ENCODE results near the gene ATP4B.
A peak's percentile ranks its signal among the peaks of the same experiment; 100 is the strongest.

ATP4B gene

GRCh38 chr13:113657851-113658741 is at the start of gene ATP4B:
TSS of gene ATP4B (minus strand) at chr13:113658198. CDS start at chr13:113658144, 54 bp downstream.
- ATAC-seq, result no peak
- DNase-seq, result no peak

- no peak for DNase-seq
- no peak for ATAC-seq
Measured at GRCh38 chr13:113672002-113672651, 14.1 kb upstream of the ATP4B start.

- DNase-seq (no peak), ATAC-seq (no peak)
Measured at GRCh38 chr13:113671066-113672001, 13.3 kb upstream of the ATP4B start.

GRCh38 chr13:113670541-113670940 is 12.5 kb upstream of the ATP4B start:
- peak; percentile 4 for ATAC-seq

GRCh38 chr13:113669755-113670341 is 11.8 kb upstream of the ATP4B start:
- no peak for ATAC-seq

More at GRCh38 chr13:113670541-113670940, 12.5 kb upstream of the ATP4B start:
- no peak for DNase-seq

GRCh38 chr13:113669231-113669754 is 11.3 kb upstream of the ATP4B start:
- ATAC-seq, result no peak
- no peak for DNase-seq

More at GRCh38 chr13:113669755-113670341, 11.8 kb upstream of the ATP4B start:
- no peak for DNase-seq

GRCh38 chr13:113668491-113668971 is 10.5 kb upstream of the ATP4B start:
- DNase-seq (no peak), ATAC-seq (peak; percentile 20)

- no peak for ATAC-seq
- DNase-seq, result no peak
Measured at GRCh38 chr13:113667771-113668490, 9.9 kb upstream of the ATP4B start.

GRCh38 chr13:113666951-113667701 is 9.1 kb upstream of the ATP4B start, which contains the start of gene GRK1:
TSS of gene GRK1 (plus strand) at chr13:113667219. CDS start at chr13:113667387, 168 bp downstream.
- no peak for ATAC-seq
- no peak for DNase-seq

GRCh38 chr13:113666329-113666670 is 8.3 kb upstream of the ATP4B start:
- ATAC-seq (no peak), DNase-seq (no peak)

GRCh38 chr13:113665597-113666328 is 7.8 kb upstream of the ATP4B start:
- no peak for DNase-seq
- ATAC-seq, result no peak

GRCh38 chr13:113664751-113665596 is 7.0 kb upstream of the ATP4B start:
- ATAC-seq, result no peak

GRCh38 chr13:113663934-113664333 is 5.9 kb upstream of the ATP4B start:
- ATAC-seq (no peak), DNase-seq (no peak)

More at GRCh38 chr13:113664751-113665596, 7.0 kb upstream of the ATP4B start:
- DNase-seq, result no peak

- ATAC-seq, result no peak
- DNase-seq, result no peak
Measured at GRCh38 chr13:113661509-113661908, 3.5 kb upstream of the ATP4B start.

GRCh38 chr13:113660066-113660465 is 2.1 kb upstream of the ATP4B start:
- no peak for ATAC-seq
- no peak for DNase-seq

GRCh38 chr13:113659337-113659736 is 1.3 kb upstream of the ATP4B start:
- ATAC-seq (no peak), DNase-seq (no peak)

- no peak for DNase-seq
- no peak for ATAC-seq
Measured at GRCh38 chr13:113658836-113659235, 838 bp upstream of the ATP4B start.

Data from stimulated activated naive CD8-positive, alpha-beta T cell treated with anti-CD3 and anti-CD28 coated beads, Interleukin-15, Interleukin-2, amounts not matched to agents 100 U/mL and 50 U/mL, for 24 hours (primary cell).